A549 (cell line): ENCODE measurements around the gene NEDD4L.

ENCODE experiments used
- CTCF ChIP-seq: fragments of >200 bp; sonication (Bioruptor Twin); formaldehyde crosslinking; IDR thresholded peaks from 3 replicates; pipeline ENCODE4 v1.5.1; 2016
- EP300 ChIP-seq, 2 experiments: fragments of >200 bp; sonication (Bioruptor Twin); formaldehyde crosslinking; IDR thresholded peaks; 2 replicates in 1 of 2; 3 replicates in 1 of 2; pipeline ENCODE4 v1.6.1; 2016 to 2017
- JUNB ChIP-seq: fragments of >200 bp; sonication (Bioruptor Twin); formaldehyde crosslinking; IDR thresholded peaks from 2 replicates; pipeline ENCODE4 v1.6.1; 2016
- MAX ChIP-seq: IDR thresholded peaks from 2 replicates; pipeline ENCODE4 v1.6.1; 2012
- MAZ ChIP-seq: fragments of 150-350 bp; IDR thresholded peaks from 2 replicates; pipeline ENCODE4 v1.6.1; 2014; ENCODE audit warnings: antibody characterized with exemption, low read depth, low read length, borderline replicate concordance
- PHF8 ChIP-seq: fragments of 200-600 bp; sonication (generic); IDR thresholded peaks from 2 replicates; pipeline ENCODE4 v1.6.1; 2016; ENCODE audit warnings: low read depth, mild to moderate bottlenecking, antibody characterized with exemption, moderate library complexity, borderline replicate concordance
- POLR2A ChIP-seq: IDR thresholded peaks from 2 replicates; pipeline ENCODE4 v1.6.1; 2012; ENCODE audit warnings: mild to moderate bottlenecking, low read length
- RFX5 ChIP-seq: fragments of 450-650 bp; IDR thresholded peaks from 2 replicates; pipeline ENCODE4 v1.7.1; 2014; ENCODE audit warnings: antibody characterized with exemption, mild to moderate bottlenecking, moderate library complexity

- TF ChIP-seq CTCF (no peak), EP300 (IDR thresholded peaks at IDR 0.05) (no peak), PHF8 (no peak), POLR2A (no peak), MAZ (no peak), RFX5 (no peak), JUNB (no peak), MAX (no peak)
Measured at GRCh38 chr18:58418361-58418760, 374.3 kb downstream of the NEDD4L start.
